Right renal pelvis (tissue), 4 donors: Measurements from ENCODE around the gene SMIM5. TPM values are rescaled to one million over a fixed set of nuclear protein-coding genes. Genes with fewer than 3 reads are reported as not detected.
"Not testable (repeated sequence)": the region's sequence is repeated elsewhere in the genome, so short reads cannot be mapped to it uniquely, and the experiment has no call there.

ENCODE experiments used
- DNase-seq, 4 donors: peaks; one replicate each; pipeline ENCODE4 v3.0.0-alpha.2; 2013; ENCODE audit warnings: low read depth in 4 of 4, low spot score in 3 of 4, missing footprints in 1 of 4
- polyA plus RNA-seq, 4 donors: library from polyadenylated mRNA; unstranded; fragments of 120-200 nt; gene quantifications; one replicate each; pipeline ENCODE4 v1.2.1, GENCODE V29; 2013; ENCODE audit not compliant: insufficient read length in 4 of 4

SMIM5 gene
- polyA plus RNA-seq, result 1 to 10 TPM; 4.0 to 9.1 (median 6.2) TPM

- peak in 1 of 4 donors; percentile 77 for DNase-seq
These were observed at the start of gene SMIM5 for GRCh38 chr17:75632863-75633485. SMIM5 (plus strand) TSS chr17:75633434; CDS start chr17:75640202, 6,768 bp downstream.

GRCh38 chr17:75584849-75585175 lies 48.4 kb upstream of the SMIM5 start:
- no peak for DNase-seq

GRCh38 chr17:75587675-75588595 lies 45.3 kb upstream of the SMIM5 start, which contains the start of gene MYO15B:
MYO15B (plus strand) TSS chr17:75587800; CDS start chr17:75588058, 258 bp downstream.
- DNase-seq, result peak; percentile 37 to 60 (median 48)

GRCh38 chr17:75588596-75589011 lies 44.6 kb upstream of the SMIM5 start:
- DNase-seq, result peak in 1 of 4 donors; percentile 37

- DNase-seq, result peak; percentile 83 to 91 (median 88)
These were observed 44.0 kb upstream of the SMIM5 start for GRCh38 chr17:75589012-75589918.

GRCh38 chr17:75589919-75590303 lies 43.3 kb upstream of the SMIM5 start:
- DNase-seq, result no peak

GRCh38 chr17:75590314-75590761 lies 42.9 kb upstream of the SMIM5 start:
- no peak for DNase-seq

GRCh38 chr17:75590849-75591721 lies 42.1 kb upstream of the SMIM5 start:
- no peak for DNase-seq

GRCh38 chr17:75591722-75592302 lies 41.4 kb upstream of the SMIM5 start:
- DNase-seq, result no peak

- DNase-seq, result no peak
These were observed 40.8 kb upstream of the SMIM5 start for GRCh38 chr17:75592348-75593020.

GRCh38 chr17:75593430-75593829 lies 39.8 kb upstream of the SMIM5 start:
- not testable (repeated sequence) for DNase-seq

- DNase-seq, result no peak
These were observed 38.5 kb upstream of the SMIM5 start for GRCh38 chr17:75594499-75595283.

- DNase-seq, result no peak
These were observed 37.8 kb upstream of the SMIM5 start for GRCh38 chr17:75595284-75595919.

- DNase-seq, result no peak
These were observed 37.3 kb upstream of the SMIM5 start for GRCh38 chr17:75595920-75596313.

- no peak for DNase-seq
These were observed 36.7 kb upstream of the SMIM5 start for GRCh38 chr17:75596320-75597087.

- DNase-seq, result no peak
These were observed 31.9 kb upstream of the SMIM5 start for GRCh38 chr17:75601057-75601987.
